ENCODE data around the gene PCNX1. TPM values are rescaled to one million over a fixed set of nuclear protein-coding genes. Genes with fewer than 3 reads are reported as not detected.

Gene PCNX1
- total and polyA plus RNA-seq, 2 experiments from 2014 or later, result 10.0 to 64.2 TPM

- H3K27ac ChIP-seq, result no peak overlapping the region
Measured at GRCh38 chr14:70897464-70897863, 9.8 kb upstream of the PCNX1 start.

GRCh38 chr14:70898111-70898745 is 9.0 kb upstream of the PCNX1 start:
- H3K9me3 ChIP-seq (ENCODE audit: low read depth), result no peaks in the 10 kb centered on the region
- WGBS (ENCODE audit: low lambda C conversion rate, missing lambda C conversion rate), result 76% methylated on average over 3 of the region's 3 CpGs
- no peaks in the 10 kb centered on the region for H3K27me3 ChIP-seq
- no peak for DNase-seq (ENCODE audit: low spot score)
- TF ChIP-seq EZH2phosphoT487 (IDR thresholded peaks at IDR 0.05; ENCODE audit: low read depth, severe bottlenecking, unreplicated experiment) (no peak), CTCF (IDR thresholded peaks at IDR 0.05; ENCODE audit: poor library complexity) (no peak), EZH2 (IDR thresholded peaks at IDR 0.05; ENCODE audit: borderline replicate concordance) (no peak)
- no peaks in the 10 kb centered on the region for H3K9me2 ChIP-seq (replicated peaks; ENCODE audit: insufficient read depth)
- no peak overlapping the region for H3K4me3 ChIP-seq
- H2AFZ ChIP-seq, result no peak overlapping the region
- H3K79me2 ChIP-seq, result no peaks in the 10 kb centered on the region
- H3K4me1 ChIP-seq (ENCODE audit: insufficient read depth), result no peaks in the 10 kb centered on the region
- no peaks in the 10 kb centered on the region for H4K20me1 ChIP-seq (ENCODE audit: insufficient read depth, poor library complexity, severe bottlenecking)
- H3K36me3 ChIP-seq (replicated peaks; ENCODE audit: insufficient read depth, low read depth), result no peaks in the 10 kb centered on the region
- no peak overlapping the region for H3K4me2 ChIP-seq
- no peak overlapping the region for H3K27ac ChIP-seq

More at GRCh38 chr14:70897464-70897863, 9.8 kb upstream of the PCNX1 start:
- no peaks in the 10 kb centered on the region for H3K27me3 ChIP-seq
- no peak overlapping the region for H2AFZ ChIP-seq
- no peaks in the 10 kb centered on the region for H3K36me3 ChIP-seq (replicated peaks; ENCODE audit: insufficient read depth, low read depth)
- no peaks in the 10 kb centered on the region for H4K20me1 ChIP-seq (ENCODE audit: insufficient read depth, poor library complexity, severe bottlenecking)
- no peaks in the 10 kb centered on the region for H3K9me2 ChIP-seq (replicated peaks; ENCODE audit: insufficient read depth)
- H3K4me2 ChIP-seq, result no peak overlapping the region
- H3K79me2 ChIP-seq, result no peaks in the 10 kb centered on the region
- no peak overlapping the region for H3K4me3 ChIP-seq
- WGBS (ENCODE audit: low lambda C conversion rate, missing lambda C conversion rate), result 82% methylated on average over 2 of the region's 2 CpGs
- TF ChIP-seq EZH2phosphoT487 (IDR thresholded peaks at IDR 0.05; ENCODE audit: low read depth, severe bottlenecking, unreplicated experiment) (no peak), EZH2 (IDR thresholded peaks at IDR 0.05; ENCODE audit: borderline replicate concordance) (no peak), CTCF (IDR thresholded peaks at IDR 0.05; ENCODE audit: poor library complexity) (no peak)
- no peaks in the 10 kb centered on the region for H3K9me3 ChIP-seq (ENCODE audit: low read depth)
- H3K4me1 ChIP-seq (ENCODE audit: insufficient read depth), result no peaks in the 10 kb centered on the region
- DNase-seq (ENCODE audit: low spot score), result no peak

GRCh38 chr14:70901269-70901668 is 6.0 kb upstream of the PCNX1 start:
- Histone ChIP-seq H3K27ac (peak overlapping the region; percentile 50), H3K36me3 (replicated peaks; ENCODE audit: insufficient read depth, low read depth) (no peaks in the 10 kb centered on the region), H3K27me3 (no peaks in the 10 kb centered on the region), H3K79me2 (no peaks in the 10 kb centered on the region), H3K4me2 (no peak overlapping the region), H3K9me3 (ENCODE audit: low read depth) (no peaks in the 10 kb centered on the region), H3K4me1 (ENCODE audit: insufficient read depth) (peaks cover 5% of the 10 kb centered on the region), H2AFZ (no peak overlapping the region), H3K9me2 (replicated peaks; ENCODE audit: insufficient read depth) (no peaks in the 10 kb centered on the region), H4K20me1 (ENCODE audit: insufficient read depth, poor library complexity, severe bottlenecking) (no peaks in the 10 kb centered on the region), H3K4me3 (no peak overlapping the region)
- 85% methylated on average over 1 of the region's 1 CpG for WGBS (ENCODE audit: low lambda C conversion rate, missing lambda C conversion rate)
- TF ChIP-seq EZH2phosphoT487 (IDR thresholded peaks at IDR 0.05; ENCODE audit: low read depth, severe bottlenecking, unreplicated experiment), result no peak
- TF ChIP-seq EZH2 (IDR thresholded peaks at IDR 0.05; ENCODE audit: borderline replicate concordance), result no peak
- TF ChIP-seq CTCF (IDR thresholded peaks at IDR 0.05; ENCODE audit: poor library complexity), result no peak
- DNase-seq (ENCODE audit: low spot score), result no peak

Measured in hepatocyte (in vitro differentiated cells).